AML-193 (cell line): ENCODE data around the gene CD320.
"Not testable (repeated sequence)": the region's sequence is repeated elsewhere in the genome, so short reads cannot be mapped to it uniquely, and the experiment has no call there.

Experiments
- DNase-seq, 2 experiments: peaks; one replicate each; lab custom pipeline; 2025; lab: John Stamatoyannopoulos, UW

Gene CD320

DNA sequence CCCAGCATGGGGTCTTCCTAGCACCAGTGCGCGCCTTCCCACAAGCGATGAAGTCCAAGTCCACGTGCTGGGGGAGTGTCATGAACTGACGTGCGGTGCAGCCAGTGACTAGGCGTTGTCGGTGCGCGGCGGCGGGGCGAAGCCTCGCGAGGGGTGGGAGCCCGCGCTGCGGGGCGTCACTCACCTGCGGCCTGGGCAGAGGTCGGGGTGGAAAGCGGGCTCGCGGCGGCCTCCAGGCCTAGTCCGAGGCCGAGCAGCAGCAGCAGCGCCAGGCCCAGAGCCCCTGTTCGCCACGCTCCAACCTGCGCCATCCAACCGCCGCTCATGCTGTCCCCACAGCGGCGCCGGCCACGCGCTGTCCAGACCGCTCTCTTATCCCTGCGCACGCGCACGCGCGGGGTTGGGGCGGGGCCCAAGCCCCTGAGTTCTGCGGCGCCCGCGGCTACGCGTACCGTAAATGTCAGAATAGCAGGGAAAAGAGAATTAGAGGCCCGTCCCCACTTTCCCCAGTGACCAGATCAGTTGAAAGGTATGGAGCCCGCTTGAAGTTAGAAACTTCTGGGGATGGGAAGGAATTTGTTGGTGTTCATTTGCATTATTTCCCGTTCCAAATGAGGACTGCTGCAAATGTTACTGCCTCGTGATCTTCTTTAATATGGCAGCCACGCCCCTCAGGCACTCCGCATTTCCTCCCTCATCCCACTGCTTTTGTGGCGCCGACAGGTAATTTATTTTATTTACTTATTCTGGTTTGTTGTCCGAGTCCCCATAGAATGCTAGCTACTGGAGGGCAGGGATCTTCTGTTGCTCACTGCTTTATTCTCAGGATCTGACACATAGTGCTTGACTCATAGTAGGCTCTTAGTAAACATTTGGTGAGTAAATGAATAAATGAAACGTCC is at the start of gene CD320:
Gene CD320 (minus strand): TSS at position 394 of the 902 bp plus-strand sequence. CDS start 68 bp downstream, at position 326.
- peak; percentile 68 to 75 for DNase-seq

DNA sequence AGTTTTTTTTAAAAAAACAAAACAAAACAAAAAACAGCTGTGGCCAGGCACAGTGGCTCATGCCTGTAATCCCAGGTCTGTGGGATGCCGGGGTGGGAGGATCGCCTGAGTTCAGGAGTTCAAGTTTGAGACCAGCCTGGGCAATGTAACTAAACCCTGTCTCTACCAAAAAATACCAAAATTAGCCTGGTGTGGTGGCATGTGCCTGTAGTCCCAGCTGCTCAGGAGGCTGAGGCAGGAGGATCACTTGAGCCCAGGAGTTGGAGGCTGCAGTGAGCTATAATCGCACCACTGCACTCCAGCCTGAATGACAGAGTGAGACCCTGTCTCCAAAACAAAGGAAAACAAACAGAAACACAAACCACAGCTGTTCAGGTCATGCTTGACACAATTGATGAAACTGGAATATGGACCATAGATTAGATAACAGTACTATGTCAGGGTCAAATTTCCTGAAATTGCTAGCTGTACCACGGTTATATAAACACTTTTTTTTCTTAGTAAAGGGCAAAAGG is 48.9 kb upstream of the CD320 start:
- no peak for DNase-seq

DNA sequence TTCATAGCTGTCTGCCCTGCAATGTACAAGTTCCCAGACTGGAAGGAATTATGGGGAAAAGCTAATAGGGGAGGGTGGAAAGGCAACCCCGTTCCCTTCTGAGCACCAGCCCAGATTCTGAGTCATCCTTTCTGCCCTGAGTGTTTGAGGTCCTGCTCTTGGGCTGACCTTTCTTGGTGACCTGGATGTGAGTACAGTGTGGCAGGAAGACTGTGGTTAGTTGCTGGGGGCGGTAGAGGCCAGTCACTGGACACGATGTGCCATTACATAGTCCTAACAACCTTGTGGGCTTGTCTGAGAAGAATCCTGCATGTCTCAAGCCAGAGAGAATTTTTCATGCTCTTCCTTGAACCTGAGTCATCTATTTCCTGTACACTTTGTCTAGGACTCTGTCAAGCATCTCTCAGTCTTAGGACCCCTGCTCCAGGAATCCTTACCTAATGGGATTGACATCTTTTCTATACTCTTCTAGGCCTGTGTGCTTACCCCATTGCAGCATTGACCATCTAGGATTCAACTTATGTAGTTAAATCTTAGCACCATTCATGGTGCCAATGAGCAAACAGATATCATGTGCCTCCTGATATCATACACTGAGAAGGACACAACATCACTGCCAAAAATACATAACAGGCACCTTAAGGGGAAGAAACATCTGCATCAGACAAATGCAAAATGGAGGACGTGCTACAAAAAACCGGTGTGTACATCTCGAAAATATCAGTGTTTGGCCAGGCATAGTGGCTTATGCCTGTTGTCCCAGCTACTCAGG is 47.7 kb upstream of the CD320 start:
- DNase-seq, result peak; percentile 71

DNA sequence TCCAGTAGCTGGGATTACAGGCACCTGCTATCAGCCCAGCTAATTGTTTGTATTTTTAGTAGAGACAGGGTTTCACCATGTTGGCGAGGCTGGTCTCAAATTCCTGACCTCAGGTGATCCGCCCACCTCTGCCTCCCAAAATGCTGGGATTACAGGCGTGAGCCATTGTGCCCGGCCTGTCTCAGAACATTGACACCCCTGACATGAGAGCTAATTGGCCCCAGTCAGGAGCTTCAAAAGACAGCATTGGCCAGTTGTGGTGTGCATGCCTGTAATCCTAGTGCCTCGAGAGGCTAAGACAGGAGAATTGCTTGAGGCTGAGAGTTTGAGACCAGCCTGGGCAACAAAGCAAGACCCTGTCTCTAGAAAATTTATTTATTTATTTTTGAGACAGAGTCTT is 44.7 kb upstream of the CD320 start:
- DNase-seq, result not testable (repeated sequence)

DNA sequence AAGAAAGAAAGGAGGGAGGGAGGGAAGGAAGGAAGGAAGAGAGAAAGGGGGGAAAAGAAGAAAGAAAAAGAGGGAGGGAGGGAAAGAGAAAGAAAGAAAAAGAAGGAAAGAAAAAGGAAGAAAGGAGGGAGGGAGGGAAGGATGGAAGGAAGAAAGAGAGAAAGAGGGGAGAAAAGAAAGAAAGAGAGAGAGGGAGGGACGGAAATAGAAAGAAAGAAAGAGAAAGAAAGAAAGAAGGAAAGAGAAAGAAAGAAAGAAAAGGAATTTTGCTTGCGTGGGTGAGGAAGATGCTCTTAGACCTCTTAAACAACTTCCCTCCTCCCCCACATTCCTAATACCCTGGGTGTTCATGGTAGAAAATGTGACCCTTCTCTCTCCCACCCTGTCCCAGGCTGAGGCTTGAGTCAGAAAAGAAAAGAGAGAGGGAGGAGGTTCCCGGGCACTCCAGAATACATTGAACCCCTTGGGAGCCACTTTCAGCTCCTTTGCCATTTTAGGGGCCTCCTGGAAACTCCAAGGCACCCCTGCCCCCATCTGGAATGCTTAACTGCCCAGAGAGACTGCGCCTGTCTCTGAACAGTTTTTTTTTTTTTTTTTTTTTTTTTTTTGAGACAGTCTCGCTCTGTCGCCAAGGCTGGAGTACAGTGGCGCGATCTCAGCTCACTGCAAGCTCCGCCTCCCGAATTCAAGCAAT is 44.1 kb upstream of the CD320 start:
- no peak for DNase-seq

DNA sequence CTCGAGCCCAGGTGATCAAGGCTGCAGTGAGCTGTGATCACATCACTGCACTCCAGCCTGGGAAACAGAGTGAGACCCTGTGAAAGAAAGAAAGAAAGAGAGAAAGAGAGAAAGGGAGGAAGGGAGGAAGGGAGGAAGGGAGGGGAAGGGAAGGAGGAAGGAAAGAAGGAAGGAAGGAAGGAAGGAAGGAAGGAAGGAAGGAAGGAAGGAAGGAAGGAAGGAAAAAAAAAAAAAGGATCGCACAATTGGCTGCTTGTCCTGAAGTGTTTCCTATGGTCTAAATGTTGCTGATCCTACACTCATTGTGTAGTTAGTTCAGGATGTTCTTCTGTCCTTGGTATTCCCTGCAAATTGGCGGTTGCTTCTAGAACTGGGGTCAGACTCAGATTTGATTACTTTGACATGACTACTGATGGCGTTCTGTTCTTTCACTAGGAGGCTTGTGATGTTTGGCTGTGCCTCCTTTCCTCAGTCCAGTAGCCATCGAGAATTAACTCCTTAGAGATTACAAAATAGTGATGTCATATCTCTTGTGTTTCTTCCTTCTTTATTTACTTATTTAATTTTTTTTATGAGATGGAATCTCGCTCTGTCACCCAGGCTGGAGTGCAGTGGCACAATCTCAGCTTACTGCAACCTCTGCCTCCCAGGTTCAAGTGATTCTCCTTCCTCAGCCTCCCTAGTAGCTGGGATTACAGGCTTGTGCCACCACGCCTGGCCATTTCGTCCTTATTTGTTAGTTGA is 41.6 kb upstream of the CD320 start:
- DNase-seq, result not testable (repeated sequence)

DNA sequence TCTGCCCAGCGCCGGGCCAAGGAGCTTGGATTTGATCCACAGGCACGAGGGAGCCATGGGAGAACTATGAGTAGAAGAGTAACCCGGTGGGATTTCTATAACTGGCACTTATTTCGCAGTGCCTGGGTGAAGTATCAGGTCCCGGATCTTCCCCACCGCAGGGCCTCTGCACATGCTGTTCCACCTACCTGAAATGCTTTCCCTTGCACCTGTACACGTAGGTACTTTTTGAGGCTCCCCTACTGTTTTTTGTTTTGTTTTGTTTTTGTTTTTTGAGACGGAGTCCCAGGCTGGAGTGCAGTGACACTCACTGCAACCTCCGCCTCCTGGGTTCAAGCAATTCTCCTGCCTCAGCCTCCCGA is 35.3 kb upstream of the CD320 start:
- no peak for DNase-seq

DNA sequence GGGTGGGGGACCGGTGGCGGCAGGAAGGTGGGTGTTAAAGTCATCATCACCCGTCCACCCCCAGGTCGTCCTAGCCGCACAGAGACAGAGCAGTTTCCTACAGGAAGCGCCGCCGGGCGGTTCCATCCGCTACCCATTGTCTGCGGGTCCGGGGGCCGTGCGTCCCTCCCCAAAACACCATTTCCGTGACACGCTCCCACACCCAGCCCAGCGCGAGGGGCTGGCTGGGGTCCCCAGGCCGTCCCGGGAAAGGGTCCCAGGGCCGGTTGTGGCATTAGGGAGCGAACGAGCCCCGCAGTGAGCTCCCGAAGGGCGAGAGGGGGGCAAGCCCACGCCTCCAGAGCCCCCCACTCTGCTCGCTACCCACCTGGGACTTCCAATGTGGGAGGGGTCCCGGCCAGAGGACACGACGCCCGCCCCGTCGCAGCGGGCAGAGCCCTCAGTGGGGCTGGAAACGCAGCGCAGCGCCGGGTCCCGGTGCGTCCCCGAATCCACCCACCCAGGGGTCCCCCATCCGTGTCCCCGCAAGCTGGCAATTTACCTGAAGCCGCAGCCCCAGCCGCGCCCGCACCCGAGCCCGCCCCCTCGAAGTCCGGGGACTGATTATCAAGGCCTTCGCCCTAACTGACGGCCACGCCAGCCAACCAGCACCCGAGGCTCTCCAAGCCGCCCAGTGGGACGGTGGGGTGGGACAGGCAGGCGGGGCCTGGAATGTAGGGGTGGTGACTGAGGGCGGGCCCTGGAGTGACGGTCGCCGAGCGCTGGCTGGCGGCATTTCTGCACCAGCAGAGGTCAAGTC is 34.7 kb upstream of the CD320 start, which contains the start of gene KANK3:
Gene KANK3 (minus strand): TSS at position 579 of the 799 bp plus-strand sequence. CDS start 5,434 bp downstream, outside the sequence.
- DNase-seq, result peak; percentile 67 to 74

DNA sequence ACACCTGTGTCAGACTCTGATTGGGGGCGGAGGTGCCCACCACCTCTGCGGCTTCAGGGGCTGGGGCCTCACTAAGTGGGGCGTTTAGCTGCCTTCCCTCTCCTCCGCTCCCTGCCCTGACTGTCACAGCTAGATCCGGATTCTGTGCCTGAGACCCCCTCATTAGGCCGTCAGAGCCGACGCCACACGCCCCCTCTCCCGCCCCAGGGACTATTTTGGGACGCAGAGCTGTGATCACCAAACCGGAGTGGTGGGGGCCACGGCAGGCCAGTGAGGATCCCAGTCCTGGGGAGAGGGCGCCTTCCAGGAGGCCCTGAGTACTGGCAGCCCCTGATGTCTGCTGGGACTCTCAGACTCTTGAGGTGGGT is 34.1 kb upstream of the CD320 start:
- no peak for DNase-seq

DNA sequence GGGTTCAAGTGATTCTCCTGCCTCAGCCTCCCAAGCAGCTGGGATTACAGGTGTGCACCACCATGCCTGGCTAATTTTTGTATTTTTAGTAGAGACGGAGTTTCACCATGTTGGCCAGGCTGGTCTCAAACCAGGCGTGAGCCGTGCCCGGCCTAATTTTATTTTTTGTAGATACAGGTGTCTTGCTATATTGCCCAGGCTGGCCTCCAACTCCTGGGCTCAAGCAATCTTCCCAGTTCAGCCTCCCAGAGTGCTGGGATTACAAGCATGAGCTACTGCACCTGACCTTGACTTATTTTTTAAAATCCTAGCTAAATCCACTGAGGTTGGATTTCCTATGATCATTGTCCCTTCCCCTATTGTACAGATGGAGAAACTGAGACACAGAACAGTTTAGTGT is 33.3 kb upstream of the CD320 start:
- not testable (repeated sequence) for DNase-seq

DNA sequence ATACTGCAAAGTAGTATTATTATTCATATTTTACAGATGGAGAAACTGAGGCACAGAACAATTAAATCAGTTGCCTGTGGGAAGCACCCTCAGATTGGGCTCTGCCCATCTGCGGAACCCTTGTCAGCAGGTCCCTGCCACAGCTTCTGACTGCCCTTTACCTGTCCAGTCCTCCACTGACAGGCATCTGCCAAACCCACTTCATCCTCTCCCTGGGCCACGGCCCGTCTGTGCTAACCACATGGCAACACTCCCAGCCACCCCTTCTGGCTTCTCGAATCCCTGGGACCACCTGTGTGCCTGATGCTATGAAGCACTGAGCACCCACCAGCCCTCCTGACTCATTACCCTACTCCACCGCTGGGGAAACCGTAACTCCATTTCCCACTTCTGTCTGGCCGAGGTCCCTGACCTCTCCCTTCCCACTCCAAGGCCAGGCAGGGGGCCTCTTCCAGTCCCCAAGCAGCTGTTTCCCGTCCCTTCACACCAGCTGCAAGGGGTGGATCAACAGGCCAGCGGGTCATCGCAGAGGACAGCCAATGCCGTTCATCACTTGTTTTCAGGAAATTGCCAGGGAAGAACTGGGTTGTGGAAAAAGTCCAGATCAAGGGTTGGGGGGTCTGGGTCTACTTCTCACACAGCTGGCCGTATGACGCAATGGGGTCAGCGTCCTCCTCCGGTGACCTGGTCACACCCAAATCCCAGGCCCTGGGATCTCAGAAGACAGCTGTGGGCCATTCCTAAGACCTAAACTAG is 32.4 kb upstream of the CD320 start:
- no peak for DNase-seq

DNA sequence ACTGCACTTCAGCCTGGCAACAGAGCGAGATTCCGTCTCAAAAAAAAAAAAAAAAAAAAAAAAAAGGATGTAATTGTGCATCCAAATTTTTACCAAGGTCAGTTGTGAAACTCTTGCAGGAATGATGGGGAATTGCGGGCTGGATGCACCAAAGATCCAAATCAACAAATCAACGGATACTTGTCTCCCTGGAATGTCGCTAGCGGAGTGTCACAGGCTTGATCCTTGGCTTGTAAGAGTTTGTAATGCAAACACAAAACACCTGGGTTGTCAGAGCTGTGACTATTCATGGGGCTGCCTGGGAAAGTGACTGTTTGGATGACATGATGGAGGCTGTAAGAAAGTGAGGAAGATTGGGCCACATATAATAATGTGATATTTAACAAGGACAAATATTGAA is 30.7 kb upstream of the CD320 start:
- no peak for DNase-seq

DNA sequence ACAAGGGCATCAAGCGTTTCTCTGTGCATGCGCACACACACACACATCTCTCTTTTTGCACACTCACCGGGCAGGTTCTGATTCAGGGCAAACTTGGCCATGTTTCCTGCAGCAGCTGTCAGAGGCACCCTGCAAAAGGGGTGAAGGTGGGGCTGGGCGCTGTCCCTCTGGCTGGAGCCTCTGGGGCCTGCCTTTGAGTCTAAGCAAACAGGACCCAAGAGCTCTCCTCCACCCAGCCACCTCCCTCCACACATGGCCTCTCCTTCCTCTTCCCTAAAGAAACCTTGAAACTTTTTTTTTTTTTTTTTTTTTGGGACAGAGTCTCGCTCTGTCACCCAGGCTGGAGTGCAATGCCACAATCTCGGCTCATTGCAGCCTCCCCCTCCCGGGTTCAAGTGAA is 29.6 kb upstream of the CD320 start:
- no peak for DNase-seq

DNA sequence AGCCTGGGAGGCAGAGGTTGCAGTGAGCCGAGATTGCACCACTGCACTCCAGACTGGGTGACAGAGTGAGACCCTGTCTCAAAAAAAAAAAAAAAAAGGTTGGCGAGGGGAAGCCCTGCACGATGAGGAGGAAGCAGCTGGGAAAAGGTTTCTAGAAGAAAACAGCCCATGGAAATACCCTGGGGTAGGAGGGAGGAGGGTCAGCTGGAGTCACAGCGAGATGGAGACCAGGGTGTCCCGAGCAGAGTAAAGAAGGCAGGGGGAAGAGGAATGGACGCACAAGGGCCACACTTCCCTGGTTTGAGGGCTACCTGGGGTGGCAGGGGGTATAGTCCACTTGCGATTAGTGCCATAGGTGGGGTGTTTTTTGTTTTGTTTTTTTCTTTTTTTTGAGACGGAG is 28.5 kb upstream of the CD320 start:
- DNase-seq, result no peak

DNA sequence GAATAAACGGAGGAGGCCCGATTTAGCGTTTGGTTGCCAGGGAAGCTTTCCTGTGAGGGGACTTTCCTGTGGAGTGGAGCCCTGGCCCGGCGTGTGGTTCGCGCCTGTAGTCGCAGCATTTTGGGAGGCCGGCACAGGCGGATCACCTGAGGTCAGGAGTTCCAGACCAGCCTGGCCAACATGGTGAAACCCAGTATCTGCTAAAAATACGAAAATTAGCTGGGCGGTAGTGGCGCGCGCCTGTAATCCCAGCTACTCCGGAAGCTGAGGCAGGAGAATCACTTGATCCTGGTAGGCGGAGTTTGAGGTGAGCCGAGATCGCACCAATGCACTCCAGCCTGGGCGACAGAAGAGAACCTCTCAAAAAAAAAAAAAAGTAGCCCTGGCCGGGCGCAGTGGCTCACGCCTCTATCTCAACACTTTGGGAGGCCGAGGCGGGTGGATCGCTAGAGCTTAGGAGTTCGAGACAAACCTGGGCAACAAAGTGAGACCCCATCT is 28.0 kb upstream of the CD320 start:
- no peak for DNase-seq

DNA sequence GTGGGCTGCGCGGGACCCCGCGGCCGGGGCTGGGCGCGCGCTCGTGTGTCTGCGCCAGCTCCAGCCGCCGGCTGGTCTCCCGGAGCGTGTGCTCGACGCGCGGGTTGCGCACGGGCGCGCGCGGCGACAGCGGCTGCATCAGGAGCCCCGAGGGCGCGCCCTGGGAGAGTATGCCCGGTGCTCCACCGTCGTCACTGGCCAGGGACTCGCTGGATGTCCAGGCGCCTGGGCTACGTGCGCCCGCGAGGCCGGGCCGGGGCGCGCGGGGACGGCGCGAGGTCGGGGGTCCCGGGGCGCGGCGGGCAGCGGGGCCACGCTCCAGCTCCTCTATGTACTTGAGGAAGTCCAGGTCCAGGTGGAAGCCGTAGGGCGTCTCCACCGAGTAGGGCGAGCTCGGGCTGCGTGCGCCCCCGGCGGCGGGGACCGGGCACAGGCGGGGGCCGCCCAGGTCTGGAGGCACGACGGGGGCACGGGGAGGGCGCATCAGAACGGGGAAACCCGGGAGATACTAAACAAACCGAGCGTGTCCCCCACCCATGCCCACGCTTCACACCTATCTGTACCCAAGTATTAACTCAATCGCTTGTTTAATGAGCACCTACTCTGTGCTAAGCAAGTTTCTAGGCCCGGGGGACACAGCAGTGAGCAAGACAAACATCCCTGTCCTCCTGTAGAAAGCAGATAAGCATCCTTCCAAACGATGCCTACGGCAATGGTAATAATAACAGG is 27.3 kb upstream of the CD320 start:
- no peak for DNase-seq

DNA sequence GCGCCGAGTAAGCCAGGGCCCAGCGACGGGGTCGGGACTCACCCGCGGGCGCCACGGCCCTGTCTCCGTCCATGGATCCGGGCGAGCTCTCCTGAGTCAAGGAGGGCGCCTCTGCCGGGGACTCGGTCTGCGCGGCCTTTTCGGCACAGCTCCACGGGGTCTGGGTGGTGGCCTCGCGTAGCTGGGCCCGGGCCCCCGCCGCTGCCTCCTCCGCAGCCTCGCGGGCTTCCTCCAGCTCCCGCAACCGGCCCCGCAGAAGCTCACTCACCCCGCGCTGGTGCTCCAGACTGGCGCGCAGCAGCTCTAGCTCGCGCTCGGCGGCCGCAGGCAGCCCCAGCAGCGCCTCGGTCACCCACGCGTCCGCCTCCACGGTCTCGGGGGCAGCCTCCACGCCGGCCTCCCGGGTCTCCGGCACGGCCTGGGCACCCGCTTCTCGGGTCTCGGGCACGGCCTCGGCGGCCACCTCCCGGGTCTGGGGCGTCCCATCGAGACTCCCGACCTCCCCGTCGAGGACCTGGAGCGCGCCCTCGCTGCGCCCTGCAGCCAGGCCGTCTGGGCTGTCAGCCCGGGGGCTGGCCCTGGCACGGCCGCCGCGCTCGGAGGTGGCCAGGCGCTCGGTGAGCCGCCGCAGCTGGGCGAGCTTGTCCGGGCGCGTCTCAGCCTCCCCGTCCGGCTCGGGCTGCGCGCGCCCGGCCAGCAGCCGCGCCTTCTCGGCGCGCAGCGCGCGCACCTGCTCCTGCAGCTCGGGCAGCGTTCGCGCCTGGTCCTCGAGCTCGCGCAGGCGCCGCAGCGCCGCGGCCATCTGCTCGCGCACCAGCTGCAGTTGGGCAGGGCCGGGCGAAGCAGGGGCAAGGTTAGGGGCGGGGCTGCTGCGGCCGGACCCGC is 26.5 kb upstream of the CD320 start:
- DNase-seq, result no peak
